Chondrocyte (in vitro differentiated cells): ENCODE measurements around the gene BPHL. TPM values are rescaled to one million over a fixed set of nuclear protein-coding genes. Genes with fewer than 3 reads are reported as not detected.

Source experiments
- DNase-seq: peaks from one replicate; pipeline ENCODE4 v3.0.0; 2021; ENCODE audit warnings: mixed read lengths, low spot score
- H3K27ac Mint-ChIP-seq: one replicate; pipeline ENCODE4 v1.8.0; 2021; ENCODE audit warnings: mild to moderate bottlenecking, moderate library complexity, mixed read lengths; ENCODE audit not compliant: unreplicated experiment
- H3K27me3 Mint-ChIP-seq: 2 replicates; pipeline ENCODE4 v1.8.0; 2021; ENCODE audit warnings: low read depth, mixed read lengths
- H3K36me3 Mint-ChIP-seq: 2 replicates; pipeline ENCODE4 v1.8.0; 2021; ENCODE audit warnings: low read depth, mixed read lengths
- H3K4me1 Mint-ChIP-seq: 2 replicates; pipeline ENCODE4 v1.8.0; 2021; ENCODE audit warnings: low read depth, mild to moderate bottlenecking, mixed read lengths
- H3K4me3 Mint-ChIP-seq: one replicate; pipeline ENCODE4 v1.8.0; 2021; ENCODE audit warnings: mild to moderate bottlenecking, moderate library complexity, mixed read lengths; ENCODE audit not compliant: unreplicated experiment
- H3K9me3 Mint-ChIP-seq: 2 replicates; pipeline ENCODE4 v1.8.0; 2021; ENCODE audit warnings: low read depth, mixed read lengths
- CTCF ChIP-seq: fragments of 200-600 bp; sonication (generic); IDR thresholded peaks from 2 replicates; pipeline ENCODE4 v1.5.0; 2021; ENCODE audit warnings: antibody characterized with exemption, mild to moderate bottlenecking, moderate library complexity
- total RNA-seq: library from RNA; stranded (reverse); gene quantifications from 3 replicates; pipeline ENCODE4 v1.2.1, GENCODE V29; 2021

BPHL gene
- total RNA-seq, 1 donor from 2014 or later, result 26.2 TPM

GRCh38 chr6:3119040-3119723 is 671 bp downstream of the BPHL start:
- Mint-ChIP-seq H3K27me3 (no peaks in the 10 kb centered on the region), H3K36me3 (no peaks in the 10 kb centered on the region), H3K9me3 (no peaks in the 10 kb centered on the region), H3K27ac (peak overlapping the region; percentile 78), H3K4me3 (peak overlapping the region; percentile 72), H3K4me1 (peaks cover 25% of the 10 kb centered on the region)
- TF ChIP-seq CTCF, result no peak
- DNase-seq, result no peak

GRCh38 chr6:3120765-3121089 is 2.2 kb downstream of the BPHL start:
- Mint-ChIP-seq H3K27ac (no peak overlapping the region), H3K4me3 (no peak overlapping the region), H3K27me3 (no peaks in the 10 kb centered on the region), H3K36me3 (no peaks in the 10 kb centered on the region), H3K9me3 (no peaks in the 10 kb centered on the region), H3K4me1 (peaks cover 25% of the 10 kb centered on the region)
- TF ChIP-seq CTCF, result no peak
- no peak for DNase-seq

GRCh38 chr6:3122823-3123182 is 4.3 kb downstream of the BPHL start:
- TF ChIP-seq CTCF, result no peak
- no peak for DNase-seq
- Mint-ChIP-seq H3K4me3 (no peak overlapping the region), H3K9me3 (no peaks in the 10 kb centered on the region), H3K36me3 (no peaks in the 10 kb centered on the region), H3K27me3 (no peaks in the 10 kb centered on the region), H3K4me1 (peaks cover 19% of the 10 kb centered on the region), H3K27ac (no peak overlapping the region)

GRCh38 chr6:3124667-3125066 is 6.2 kb downstream of the BPHL start:
- H3K9me3 Mint-ChIP-seq, result no peaks in the 10 kb centered on the region
- no peak overlapping the region for H3K27ac Mint-ChIP-seq
- peaks cover 9% of the 10 kb centered on the region for H3K4me1 Mint-ChIP-seq
- H3K27me3 Mint-ChIP-seq, result no peaks in the 10 kb centered on the region
- no peak for DNase-seq
- H3K36me3 Mint-ChIP-seq, result peaks cover 8% of the 10 kb centered on the region
- H3K4me3 Mint-ChIP-seq, result no peak overlapping the region
- TF ChIP-seq CTCF, result no peak

GRCh38 chr6:3125815-3126214 is 7.3 kb downstream of the BPHL start:
- no peak for TF ChIP-seq CTCF
- Mint-ChIP-seq H3K27me3 (no peaks in the 10 kb centered on the region), H3K36me3 (peaks cover 11% of the 10 kb centered on the region), H3K4me1 (peaks cover 9% of the 10 kb centered on the region), H3K9me3 (no peaks in the 10 kb centered on the region), H3K4me3 (no peak overlapping the region), H3K27ac (no peak overlapping the region)
- no peak for DNase-seq
